Epithelial cell of esophagus (primary cell): ENCODE measurements around the gene RTN4.

Experiments used
- DNase-seq: peaks from one replicate; pipeline ENCODE4 v3.0.0; 2010; ENCODE audit warnings: low read depth
- H3K4me3 ChIP-seq: 2 replicates; pipeline ENCODE4 v1.5.1; 2011; ENCODE audit warnings: mild to moderate bottlenecking, low read length, control low read depth
- TF ChIP-seq, protein P1 (sequence below): IDR thresholded peaks from 2 replicates; pipeline ENCODE4 v1.5.1; 2011; ENCODE audit warnings: low read depth, mild to moderate bottlenecking, low read length, control low read depth, inconsistent platforms; ENCODE audit not compliant: insufficient read depth; ENCODE audit errors: missing control alignments

The RTN4 gene

DNA sequence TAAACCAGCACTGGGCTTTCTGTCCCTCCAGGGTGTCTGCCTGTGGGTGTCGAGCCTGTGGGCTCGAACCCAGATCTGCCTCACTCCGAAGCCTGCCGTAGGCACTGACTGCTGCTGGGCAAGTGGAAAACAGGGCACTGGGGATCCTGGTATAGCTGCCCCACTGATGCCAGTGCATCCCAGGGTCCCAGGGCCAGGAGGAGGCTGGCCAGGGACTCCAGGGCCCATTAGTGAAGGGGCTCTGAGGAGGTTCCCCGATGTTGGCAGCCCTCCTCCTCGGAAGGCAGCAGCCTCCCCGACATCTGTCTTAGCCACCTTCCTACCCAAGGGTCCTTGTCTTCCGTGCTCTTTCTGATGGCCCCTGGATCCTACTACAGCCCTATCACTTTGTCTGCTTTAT lies 96.1 kb downstream of the RTN4 start:
- DNase-seq = no peak
- TF ChIP-seq, protein P1, sequence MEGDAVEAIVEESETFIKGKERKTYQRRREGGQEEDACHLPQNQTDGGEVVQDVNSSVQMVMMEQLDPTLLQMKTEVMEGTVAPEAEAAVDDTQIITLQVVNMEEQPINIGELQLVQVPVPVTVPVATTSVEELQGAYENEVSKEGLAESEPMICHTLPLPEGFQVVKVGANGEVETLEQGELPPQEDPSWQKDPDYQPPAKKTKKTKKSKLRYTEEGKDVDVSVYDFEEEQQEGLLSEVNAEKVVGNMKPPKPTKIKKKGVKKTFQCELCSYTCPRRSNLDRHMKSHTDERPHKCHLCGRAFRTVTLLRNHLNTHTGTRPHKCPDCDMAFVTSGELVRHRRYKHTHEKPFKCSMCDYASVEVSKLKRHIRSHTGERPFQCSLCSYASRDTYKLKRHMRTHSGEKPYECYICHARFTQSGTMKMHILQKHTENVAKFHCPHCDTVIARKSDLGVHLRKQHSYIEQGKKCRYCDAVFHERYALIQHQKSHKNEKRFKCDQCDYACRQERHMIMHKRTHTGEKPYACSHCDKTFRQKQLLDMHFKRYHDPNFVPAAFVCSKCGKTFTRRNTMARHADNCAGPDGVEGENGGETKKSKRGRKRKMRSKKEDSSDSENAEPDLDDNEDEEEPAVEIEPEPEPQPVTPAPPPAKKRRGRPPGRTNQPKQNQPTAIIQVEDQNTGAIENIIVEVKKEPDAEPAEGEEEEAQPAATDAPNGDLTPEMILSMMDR = no peak
- H3K4me3 ChIP-seq = no peak overlapping the region

DNA sequence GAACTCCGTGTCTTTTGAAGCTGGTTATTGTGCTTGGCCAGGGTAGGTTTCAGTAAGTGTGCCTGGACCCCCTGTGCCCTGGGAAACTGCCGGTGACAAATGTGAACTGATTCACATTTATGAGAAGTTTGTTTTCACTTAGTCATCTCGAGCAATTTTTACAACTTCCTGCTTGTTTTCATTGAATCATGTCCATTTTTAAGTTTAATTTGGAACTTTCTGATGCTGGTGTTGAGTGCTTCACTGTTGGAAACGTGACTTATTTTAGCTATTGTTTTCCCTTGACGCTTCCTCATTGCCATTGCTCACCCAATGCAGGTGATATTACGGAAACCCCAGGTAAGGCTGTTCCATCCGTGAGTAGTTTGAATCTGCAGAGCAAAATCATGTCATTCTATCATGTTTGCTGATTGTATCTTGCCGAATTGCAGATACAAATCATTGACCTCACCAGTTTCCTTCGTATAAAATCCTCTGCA lies 97.2 kb downstream of the RTN4 start:
- TF ChIP-seq, protein P1 = no peak
- DNase-seq = no peak
- H3K4me3 ChIP-seq = no peak overlapping the region

GRCh38 chr2:54952425-54952824 lies 97.8 kb downstream of the RTN4 start:
- DNase-seq = no peak
- no peak overlapping the region for H3K4me3 ChIP-seq
- TF ChIP-seq, protein P1 = no peak

GRCh38 chr2:54950811-54951210 lies 99.4 kb downstream of the RTN4 start:
- TF ChIP-seq, protein P1 = no peak
- DNase-seq = no peak
- no peak overlapping the region for H3K4me3 ChIP-seq

DNA sequence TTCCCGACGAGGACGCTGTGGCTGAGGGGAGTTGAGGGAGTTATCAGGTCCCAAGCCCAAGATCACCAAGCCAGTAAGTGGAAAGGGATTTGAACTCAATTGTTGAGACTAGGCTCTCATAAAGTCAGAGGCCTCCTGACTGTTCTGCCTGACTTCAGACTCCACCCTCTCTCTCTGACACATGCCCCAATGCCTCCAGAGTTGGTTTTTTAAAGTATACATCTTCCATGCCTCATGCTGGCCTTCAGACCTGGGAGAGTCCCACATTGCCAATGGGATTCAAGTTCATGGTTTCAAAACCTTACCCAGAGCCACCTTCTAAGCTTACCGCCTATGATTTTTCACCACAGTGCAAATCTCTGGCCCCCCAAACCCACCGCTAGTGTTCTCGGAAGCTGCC lies 100.8 kb downstream of the RTN4 start:
- no peak for DNase-seq
- no peak overlapping the region for H3K4me3 ChIP-seq
- TF ChIP-seq, protein P1 = no peak

- TF ChIP-seq, protein P1 = no peak
- DNase-seq = no peak
- no peak overlapping the region for H3K4me3 ChIP-seq
Measured at GRCh38 chr2:54948120-54948519, 102.1 kb downstream of the RTN4 start.

- H3K4me3 ChIP-seq = no peak overlapping the region
- no peak for DNase-seq
- TF ChIP-seq, protein P1 = no peak
Measured at GRCh38 chr2:54947646-54948045, 102.6 kb downstream of the RTN4 start.
